Fibroblast of skin of left biceps (primary cell): ENCODE data around the gene PRRX2.
"Not testable (repeated sequence)": the region's sequence is repeated elsewhere in the genome, so short reads cannot be mapped to it uniquely, and the experiment has no call there.

Source experiments
- DNase-seq, 2 experiments: peaks; one replicate each; pipeline ENCODE4 v3.0.0-alpha.2; 2013; ENCODE audit warnings: low read depth in 2 of 2

Gene PRRX2

GRCh38 chr9:129653823-129654553, 11.5 kb upstream of the PRRX2 start:
- no peak for DNase-seq

- no peak for DNase-seq
These were observed 10.8 kb upstream of the PRRX2 start for GRCh38 chr9:129654554-129655040.

- DNase-seq = no peak
These were observed 10.3 kb upstream of the PRRX2 start for GRCh38 chr9:129655154-129655553.

GRCh38 chr9:129655696-129656095, 9.8 kb upstream of the PRRX2 start:
- no peak for DNase-seq

GRCh38 chr9:129656795-129657390, 8.6 kb upstream of the PRRX2 start:
- DNase-seq = no peak

GRCh38 chr9:129661029-129661428, 4.4 kb upstream of the PRRX2 start:
- DNase-seq = no peak

- DNase-seq = not testable (repeated sequence)
These were observed 3.2 kb upstream of the PRRX2 start for GRCh38 chr9:129662239-129662638.

GRCh38 chr9:129664746-129665388, 580 bp upstream of the PRRX2 start:
- DNase-seq = no peak

- no peak for DNase-seq
These were observed 520 bp downstream of the PRRX2 start for GRCh38 chr9:129665814-129666520.

GRCh38 chr9:129666575-129666974, 1.1 kb downstream of the PRRX2 start:
- no peak for DNase-seq

- DNase-seq = no peak
These were observed 1.9 kb downstream of the PRRX2 start for GRCh38 chr9:129667378-129667777.

- no peak for DNase-seq
These were observed 2.4 kb downstream of the PRRX2 start for GRCh38 chr9:129667850-129668249.

- DNase-seq = no peak
These were observed 3.8 kb downstream of the PRRX2 start for GRCh38 chr9:129669141-129669718.

- no peak for DNase-seq
These were observed 4.5 kb downstream of the PRRX2 start for GRCh38 chr9:129669946-129670345.

GRCh38 chr9:129671065-129671464, 5.6 kb downstream of the PRRX2 start:
- no peak for DNase-seq

GRCh38 chr9:129671519-129671918, 6.1 kb downstream of the PRRX2 start:
- no peak for DNase-seq

GRCh38 chr9:129672702-129673101, 7.3 kb downstream of the PRRX2 start:
- no peak for DNase-seq

- no peak for DNase-seq
These were observed 8.2 kb downstream of the PRRX2 start for GRCh38 chr9:129673602-129674001.

GRCh38 chr9:129674229-129674628, 8.8 kb downstream of the PRRX2 start:
- no peak for DNase-seq

- no peak for DNase-seq
These were observed 10.2 kb downstream of the PRRX2 start for GRCh38 chr9:129675620-129676019.

- no peak for DNase-seq
These were observed 10.8 kb downstream of the PRRX2 start for GRCh38 chr9:129676287-129676686.

- no peak for DNase-seq
These were observed 11.5 kb downstream of the PRRX2 start for GRCh38 chr9:129676975-129677374.
